Common myeloid progenitor, CD34-positive (primary cell): ENCODE data around the gene FAM222A.

Source experiments
- CTCF ChIA-PET: fragments of 350-600 bp; sonication (Branson Sonifier 250); formaldehyde crosslinking; loops from one replicate; lab custom pipeline; 2021; ENCODE audit warnings: antibody characterized with exemption; lab: Charles Lee
- POLR2A ChIA-PET: fragments of 350-600 bp; sonication (Branson Sonifier 250); formaldehyde crosslinking; loops from one replicate; lab custom pipeline; 2021; ENCODE audit warnings: antibody characterized with exemption; lab: Charles Lee
- DNase-seq, 3 donors: peaks; one replicate each; pipeline versions ENCODE4 v3.0.0 to v3.0.0-alpha.2; 2013
- H3K27ac ChIP-seq, 2 experiments: 1 replicate in 1 of 2; 2 replicates in 1 of 2; pipeline ENCODE4 v1.7.0; 2013; ENCODE audit warnings: inconsistent platforms in 2 of 2, low read length in 2 of 2, mild to moderate bottlenecking in 2 of 2, low read depth in 1 of 2, moderate library complexity in 1 of 2; ENCODE audit not compliant: severe bottlenecking in 2 of 2, insufficient read depth in 1 of 2, poor library complexity in 1 of 2
- H3K27me3 ChIP-seq, 5 experiments: replicated peaks in 2 of 5; 1 replicate in 3 of 5; 2 replicates in 2 of 5; pipeline versions ENCODE4 v1.6.1 to v1.7.0; 2013; ENCODE audit warnings: low read length in 4 of 5, mild to moderate bottlenecking in 2 of 5, moderate library complexity in 2 of 5, inconsistent platforms in 1 of 5; ENCODE audit not compliant: insufficient read depth in 5 of 5, control insufficient read depth in 4 of 5
- H3K36me3 ChIP-seq, 4 experiments: 1 replicate in 2 of 4; 2 replicates in 2 of 4; pipeline versions ENCODE4 v1.6.1 to v1.7.0; 2013; ENCODE audit warnings: low read length in 3 of 4, control low read depth in 1 of 4, mild to moderate bottlenecking in 1 of 4; ENCODE audit not compliant: control insufficient read depth in 4 of 4, insufficient read depth in 4 of 4
- H3K4me1 ChIP-seq, 4 experiments: 1 replicate in 3 of 4; 2 replicates in 1 of 4; pipeline versions ENCODE4 v1.6.1 to v1.7.1; 2013; ENCODE audit warnings: low read length in 3 of 4, mild to moderate bottlenecking in 3 of 4, control low read depth in 1 of 4, inconsistent platforms in 1 of 4, moderate library complexity in 1 of 4; ENCODE audit not compliant: control insufficient read depth in 4 of 4, insufficient read depth in 4 of 4; ENCODE audit errors: control extremely low read depth in 1 of 4
- H3K4me3 ChIP-seq, 7 experiments: 1 replicate in 4 of 7; 2 replicates in 3 of 7; pipeline versions ENCODE4 v1.5.1 to v1.7.0; 2013; ENCODE audit warnings: mild to moderate bottlenecking in 7 of 7, low read length in 6 of 7, moderate library complexity in 6 of 7, inconsistent platforms in 2 of 7, low read depth in 2 of 7, control low read depth in 1 of 7; ENCODE audit not compliant: insufficient read depth in 4 of 7, control insufficient read depth in 1 of 7; ENCODE audit errors: extremely low read depth in 1 of 7
- H3K9me3 ChIP-seq, 5 experiments: 1 replicate in 4 of 5; 2 replicates in 1 of 5; pipeline versions ENCODE4 v1.6.1 to v1.7.1; 2013; ENCODE audit warnings: low read length in 4 of 5, mild to moderate bottlenecking in 2 of 5, inconsistent platforms in 1 of 5, low read depth in 1 of 5, moderate library complexity in 1 of 5; ENCODE audit not compliant: control insufficient read depth in 4 of 5, insufficient read depth in 2 of 5; ENCODE audit errors: control extremely low read depth in 1 of 5
- WGBS: methylation state at CpG from one replicate; pipeline ENCODE4 v1.1.5; 2013; ENCODE audit not compliant: insufficient coverage; 5-methylcytosine and 5-hydroxymethylcytosine counted together

Gene FAM222A

GRCh38 chr12:109760930-109761921 lies 47.6 kb downstream of the FAM222A start:
- ChIA-PET POLR2A (interaction anchor here (1.4 kb wide), 1 partner anchor 12 kb away, joined by 4 read pairs; no protein-coding TSS in a partner anchor), CTCF (interaction anchor here (1.2 to 1.5 kb wide), 2 partner anchors 13 to 84 kb away, joined by 3 to 5 read pairs; no protein-coding TSS in a partner anchor)
- Histone ChIP-seq H3K27me3 (peaks cover 0 to 3% (median 0%) of the 10 kb centered on the region in 5 experiments), H3K9me3 (peaks cover 3 to 17% (median 7%) of the 10 kb centered on the region in 5 experiments), H3K4me1 (peaks cover 0 to 28% (median 5%) of the 10 kb centered on the region in 4 experiments), H3K36me3 (no peaks in the 10 kb centered on the region), H3K27ac (no peak overlapping the region), H3K4me3 (no peak overlapping the region)
- DNase-seq, result no peak
- WGBS, result 95% methylated on average over 10 of the region's 16 CpGs

- ChIA-PET CTCF (interaction anchor here (0.8 to 1.7 kb wide), 7 partner anchors 12 to 164 kb away, joined by 3 to 5 read pairs (median 4); no protein-coding TSS in a partner anchor), POLR2A (interaction anchor here (1.4 kb wide), 1 partner anchor 11 kb away, joined by 4 read pairs; no protein-coding TSS in a partner anchor)
- peaks cover 0 to 9% (median 7%) of the 10 kb centered on the region in 5 experiments for H3K9me3 ChIP-seq
- peaks cover 0 to 28% (median 5%) of the 10 kb centered on the region in 4 experiments for H3K4me1 ChIP-seq
- 79% methylated on average over 11 of the region's 12 CpGs for WGBS
- no peaks in the 10 kb centered on the region for H3K36me3 ChIP-seq
- H3K4me3 ChIP-seq, result no peak overlapping the region
- peaks cover 0 to 3% (median 0%) of the 10 kb centered on the region in 5 experiments for H3K27me3 ChIP-seq
- DNase-seq, result peak in 2 of 3 donors; percentile 22 to 25
- H3K27ac ChIP-seq, result no peak overlapping the region
Observed at GRCh38 chr12:109762071-109762672, 48.5 kb downstream of the FAM222A start.

GRCh38 chr12:109762673-109763191 lies 49.1 kb downstream of the FAM222A start:
- peaks cover 0 to 28% (median 5%) of the 10 kb centered on the region in 4 experiments for H3K4me1 ChIP-seq
- ChIA-PET CTCF (interaction anchor here (0.8 to 1.7 kb wide), 7 partner anchors 11 to 165 kb away, joined by 3 to 5 read pairs (median 4); no protein-coding TSS in a partner anchor), POLR2A (interaction anchor here (1.4 kb wide), 1 partner anchor 10 kb away, joined by 4 read pairs; no protein-coding TSS in a partner anchor)
- WGBS, result 100% methylated on average over 2 of the region's 2 CpGs
- DNase-seq, result no peak
- peaks cover 0 to 3% (median 0%) of the 10 kb centered on the region in 5 experiments for H3K27me3 ChIP-seq
- no peak overlapping the region for H3K27ac ChIP-seq
- peaks cover 0 to 7% (median 2%) of the 10 kb centered on the region in 5 experiments for H3K9me3 ChIP-seq
- no peak overlapping the region for H3K4me3 ChIP-seq
- no peaks in the 10 kb centered on the region for H3K36me3 ChIP-seq

- no peaks in the 10 kb centered on the region for H3K36me3 ChIP-seq
- no peak overlapping the region for H3K4me3 ChIP-seq
- H3K9me3 ChIP-seq, result peaks cover 0 to 7% (median 0%) of the 10 kb centered on the region in 5 experiments
- H3K4me1 ChIP-seq, result peaks cover 0 to 28% (median 5%) of the 10 kb centered on the region in 4 experiments
- DNase-seq, result peak in 2 of 3 donors; percentile 59 to 68
- H3K27ac ChIP-seq, result no peak overlapping the region
- H3K27me3 ChIP-seq, result no peaks in the 10 kb centered on the region
- ChIA-PET POLR2A (interaction anchor here (1.4 kb wide), 1 partner anchor 10 kb away, joined by 4 read pairs; no protein-coding TSS in a partner anchor), CTCF (interaction anchor here (0.8 to 2.0 kb wide), 7 partner anchors 10 to 166 kb away, joined by 3 to 8 read pairs (median 4); no protein-coding TSS in a partner anchor)
- WGBS, result 90% methylated on average over 2 of the region's 3 CpGs
Observed at GRCh38 chr12:109763201-109763841, 49.7 kb downstream of the FAM222A start.

GRCh38 chr12:109764123-109764522 lies 50.5 kb downstream of the FAM222A start:
- H3K36me3 ChIP-seq, result no peaks in the 10 kb centered on the region
- H3K27me3 ChIP-seq, result no peaks in the 10 kb centered on the region
- H3K4me3 ChIP-seq, result no peak overlapping the region
- 83% methylated on average over 1 of the region's 3 CpGs for WGBS
- peaks cover 0 to 7% (median 0%) of the 10 kb centered on the region in 5 experiments for H3K9me3 ChIP-seq
- peaks cover 0 to 28% (median 5%) of the 10 kb centered on the region in 4 experiments for H3K4me1 ChIP-seq
- DNase-seq, result peak in 2 of 3 donors; percentile 22 to 25
- H3K27ac ChIP-seq, result no peak overlapping the region
- ChIA-PET CTCF (interaction anchor here (0.8 to 2.0 kb wide), 3 partner anchors 10 to 167 kb away, joined by 3 to 8 read pairs (median 4); no protein-coding TSS in a partner anchor), POLR2A (no interaction called here)
